Activated CD4-positive, alpha-beta T cell treated with anti-CD3 and anti-CD28 coated beads, Interleukin-2, amount 50 U/mL, for 1 hour (primary cell): ENCODE data around the gene ANGEL2.
A peak's percentile ranks its signal among the peaks of the same experiment; 100 is the strongest.

Experiments
- DNase-seq: peaks from one replicate; pipeline ENCODE4 v3.0.0-alpha.2; 2020

The ANGEL2 gene

GRCh38 chr1:212950243-212951125 lies 65.2 kb downstream of the ANGEL2 start, which contains the start of gene VASH2:
Gene VASH2, plus strand, starts transcription at chr1:212950541. Its CDS starts 1,002 bp downstream, at chr1:212951543.
- DNase-seq: peak; percentile 57

GRCh38 chr1:212949771-212950170 lies 65.9 kb downstream of the ANGEL2 start:
- DNase-seq: no peak

GRCh38 chr1:212946872-212947271 lies 68.8 kb downstream of the ANGEL2 start:
- no peak for DNase-seq

- no peak for DNase-seq
These were observed 70.1 kb downstream of the ANGEL2 start for GRCh38 chr1:212945463-212946160.

- DNase-seq: no peak
These were observed 70.6 kb downstream of the ANGEL2 start for GRCh38 chr1:212945056-212945455.

GRCh38 chr1:212944229-212944901 lies 71.3 kb downstream of the ANGEL2 start:
- no peak for DNase-seq

- DNase-seq: no peak
These were observed 72.3 kb downstream of the ANGEL2 start for GRCh38 chr1:212943393-212943710.

- DNase-seq: no peak
These were observed 72.8 kb downstream of the ANGEL2 start for GRCh38 chr1:212942679-212943392.
